ENCODE results near the gene TMEM87B.
"Not testable (repeated sequence)": the region's sequence is repeated elsewhere in the genome, so short reads cannot be mapped to it uniquely, and the experiment has no call there.

The TMEM87B gene

GRCh38 chr2:112136096-112136495 is 81.0 kb downstream of the TMEM87B start:
- DNase-seq, result no peak

- no peak for DNase-seq
Measured at GRCh38 chr2:112137516-112138158, 82.6 kb downstream of the TMEM87B start.

- no peak for DNase-seq
Measured at GRCh38 chr2:112138159-112139032, 83.3 kb downstream of the TMEM87B start, which contains the start of gene FBLN7. TSS of gene FBLN7 (plus strand) at chr2:112138385. CDS start at chr2:112138656, 271 bp downstream.

GRCh38 chr2:112139033-112139614 is 84.1 kb downstream of the TMEM87B start:
- DNase-seq, result not testable (repeated sequence)

- DNase-seq, result not testable (repeated sequence)
Measured at GRCh38 chr2:112139661-112140204, 84.7 kb downstream of the TMEM87B start.

GRCh38 chr2:112140205-112140802 is 85.2 kb downstream of the TMEM87B start:
- DNase-seq, result no peak

- DNase-seq, result no peak
Measured at GRCh38 chr2:112140899-112141625, 86.0 kb downstream of the TMEM87B start.

GRCh38 chr2:112141626-112142007 is 86.5 kb downstream of the TMEM87B start:
- DNase-seq, result no peak

GRCh38 chr2:112142525-112143078 is 87.5 kb downstream of the TMEM87B start:
- no peak for DNase-seq

GRCh38 chr2:112143150-112143549 is 88.1 kb downstream of the TMEM87B start:
- no peak for DNase-seq

- DNase-seq, result no peak
Measured at GRCh38 chr2:112144966-112145365, 89.9 kb downstream of the TMEM87B start.

- DNase-seq, result no peak
Measured at GRCh38 chr2:112147382-112148168, 92.5 kb downstream of the TMEM87B start.

- no peak for DNase-seq
Measured at GRCh38 chr2:112148477-112148876, 93.4 kb downstream of the TMEM87B start.

GRCh38 chr2:112149194-112149593 is 94.1 kb downstream of the TMEM87B start:
- no peak for DNase-seq

- no peak for DNase-seq
Measured at GRCh38 chr2:112149866-112150435, 94.9 kb downstream of the TMEM87B start.

- no peak for DNase-seq
Measured at GRCh38 chr2:112150447-112150846, 95.4 kb downstream of the TMEM87B start.

- DNase-seq, result no peak
Measured at GRCh38 chr2:112150851-112151250, 95.8 kb downstream of the TMEM87B start.

GRCh38 chr2:112151271-112151670 is 96.2 kb downstream of the TMEM87B start:
- DNase-seq, result no peak

GRCh38 chr2:112151701-112152440 is 96.8 kb downstream of the TMEM87B start:
- no peak for DNase-seq
